Neural cell (in vitro differentiated cells): Measurements from ENCODE around the gene OPN1LW. TPM values are rescaled to one million over a fixed set of nuclear protein-coding genes. Genes with fewer than 3 reads are reported as not detected.
A peak's percentile ranks its signal among the peaks of the same experiment; 100 is the strongest.

Experiments used
- H2AFZ ChIP-seq: fragments of 200-600, 300-800 bp; sonication (generic), shearing (Covaris generic); 2 replicates; pipeline ENCODE4 v1.6.0; 2014; ENCODE audit warnings: low read depth, mild to moderate bottlenecking, antibody characterized with exemption, low read length, moderate library complexity
- H3F3A ChIP-seq: fragments of 200-600 bp; shearing (Covaris generic); 2 replicates; pipeline ENCODE4 v1.6.1; 2016; ENCODE audit warnings: mild to moderate bottlenecking, moderate library complexity, mixed read lengths, antibody characterized with exemption, low read length; ENCODE audit not compliant: insufficient read depth, poor library complexity, severe bottlenecking
- H3K27ac ChIP-seq: fragments of 200-600, 300-800 bp; sonication (generic), shearing (Covaris generic); 2 replicates; pipeline ENCODE4 v1.5.1; 2014; ENCODE audit warnings: mild to moderate bottlenecking, low read length, moderate library complexity
- H3K27me3 ChIP-seq: fragments of 300-800, 200-600 bp; sonication (generic), shearing (Covaris generic); 2 replicates; pipeline ENCODE4 v1.6.0; 2014; ENCODE audit warnings: mild to moderate bottlenecking, low read depth, low read length, moderate library complexity; ENCODE audit not compliant: insufficient read depth
- H3K36me3 ChIP-seq: fragments of 300-800, 200-600 bp; sonication (generic), shearing (Covaris generic); 2 replicates; pipeline ENCODE4 v1.5.1; 2014; ENCODE audit warnings: mild to moderate bottlenecking, antibody characterized with exemption, low read length, moderate library complexity; ENCODE audit not compliant: insufficient read depth
- H3K4me2 ChIP-seq: fragments of 300-800, 200-600 bp; sonication (generic), shearing (Covaris generic); 2 replicates; pipeline ENCODE4 v1.6.0; 2014; ENCODE audit warnings: mild to moderate bottlenecking, low read length
- H3K4me3 ChIP-seq: fragments of 300-800, 200-600 bp; sonication (generic), shearing (Covaris generic); 2 replicates; pipeline ENCODE4 v1.5.1; 2014; ENCODE audit warnings: mild to moderate bottlenecking, low read length, moderate library complexity
- H3K79me2 ChIP-seq: fragments of 200-600 bp; shearing (Covaris generic); replicated peaks from 2 replicates; pipeline ENCODE4 v1.6.0; 2014; ENCODE audit warnings: mild to moderate bottlenecking, low read length, moderate library complexity; ENCODE audit not compliant: insufficient read depth
- H3K9ac ChIP-seq: fragments of 300-800, 200-600 bp; sonication (generic), shearing (Covaris generic); 2 replicates; pipeline ENCODE4 v1.6.1; 2016; ENCODE audit warnings: mild to moderate bottlenecking, low read length, mixed read lengths
- H3K9me2 ChIP-seq: fragments of 200-600 bp; shearing (Covaris generic); 2 replicates; pipeline ENCODE4 v1.6.1; 2016; ENCODE audit warnings: mild to moderate bottlenecking, low read length, mixed read lengths; ENCODE audit not compliant: insufficient read depth
- H3K9me3 ChIP-seq: fragments of 200-600, 300-800 bp; sonication (generic), shearing (Covaris generic); 2 replicates; pipeline ENCODE4 v1.6.1; 2016; ENCODE audit warnings: mild to moderate bottlenecking, mixed run types, low read length, moderate library complexity, mixed read lengths
- H4K20me1 ChIP-seq: fragments of 200-600 bp; shearing (Covaris generic); 2 replicates; pipeline ENCODE4 v1.6.1; 2016; ENCODE audit warnings: mild to moderate bottlenecking, mixed run types; ENCODE audit not compliant: insufficient read depth
- EP300 ChIP-seq: fragments of 450-650 bp; conservative IDR thresholded peaks from 2 replicates; pipeline ENCODE4 v1.6.1; 2014; ENCODE audit warnings: antibody characterized with exemption, mild to moderate bottlenecking, moderate library complexity; ENCODE audit not compliant: poor library complexity, severe bottlenecking
- POLR2AphosphoS5 ChIP-seq: IDR thresholded peaks from 2 replicates; pipeline ENCODE4 v1.6.1; 2012
- RAD21 ChIP-seq: fragments of 450-650 bp; conservative IDR thresholded peaks from 2 replicates; pipeline ENCODE4 v1.6.1; 2014; ENCODE audit warnings: antibody characterized with exemption, mild to moderate bottlenecking, moderate library complexity
- SMC3 ChIP-seq: fragments of 450-650 bp; conservative IDR thresholded peaks from 2 replicates; pipeline ENCODE4 v1.6.1; 2014; ENCODE audit warnings: antibody characterized with exemption, mild to moderate bottlenecking, moderate library complexity; ENCODE audit not compliant: poor library complexity
- TAF1 ChIP-seq: IDR thresholded peaks from 2 replicates; pipeline ENCODE4 v1.6.1; 2012; ENCODE audit warnings: low read depth
- polyA plus RNA-seq: library from polyadenylated mRNA; depleted of rRNA; stranded (reverse); fragments of >200 nt; gene quantifications from 2 replicates; pipeline ENCODE4 v1.2.3, GENCODE V29; 2014
- TF ChIP-seq, protein P1 (sequence below): IDR thresholded peaks from 2 replicates; pipeline ENCODE4 v1.6.1; 2012; ENCODE audit warnings: borderline replicate concordance
- TF ChIP-seq, protein P2 (sequence below): fragments of 450-650 bp; IDR thresholded peaks from 2 replicates; pipeline ENCODE4 v1.5.1; 2014; ENCODE audit warnings: antibody characterized with exemption, mild to moderate bottlenecking, moderate library complexity; ENCODE audit not compliant: poor library complexity, severe bottlenecking

OPN1LW gene
- polyA plus RNA-seq, 1 donor from 2014 or later = not detected

DNA sequence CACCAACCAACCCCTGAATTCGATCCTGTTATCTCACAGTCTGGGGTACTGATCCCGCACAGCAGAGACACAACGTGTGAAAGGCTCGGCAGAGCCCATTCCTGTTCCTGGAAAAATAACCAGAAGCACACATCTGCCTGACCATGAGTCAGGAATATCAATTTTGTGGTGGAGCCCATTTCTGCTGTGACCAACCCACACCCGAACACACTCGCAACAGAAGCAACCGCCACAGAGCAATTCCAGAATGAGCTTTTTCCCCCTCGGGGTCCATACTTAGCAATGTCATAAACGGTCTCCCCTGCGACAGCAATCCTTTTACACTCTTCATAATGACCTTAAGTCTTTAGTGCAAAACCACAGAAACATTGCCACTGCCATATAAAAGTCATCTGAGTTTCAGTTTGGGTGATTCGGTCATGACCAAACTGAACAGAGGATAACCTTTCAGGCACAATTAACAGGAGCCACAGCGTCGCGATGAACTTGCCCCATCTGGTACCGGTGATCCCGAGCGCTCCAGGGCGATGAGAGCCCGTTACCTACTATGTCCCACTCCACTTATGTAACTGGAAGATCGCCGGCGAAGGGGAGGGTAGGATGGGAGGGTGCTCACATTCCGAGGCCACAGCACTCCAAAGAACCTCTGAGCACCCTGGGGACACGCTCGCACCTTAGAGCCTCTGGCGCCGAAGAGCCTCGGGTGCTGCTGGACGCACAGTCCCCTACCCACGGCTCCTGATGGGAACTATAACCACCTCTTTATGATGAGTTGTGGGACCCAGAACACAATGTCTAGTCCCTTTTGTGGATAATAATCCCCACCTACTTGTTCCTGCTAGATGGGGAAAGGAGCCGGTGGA, 47.7 kb upstream of the OPN1LW start:
- H2AFZ ChIP-seq = no peak overlapping the region
- no peaks in the 10 kb centered on the region for H3F3A ChIP-seq
- peak overlapping the region; percentile 73 for H3K4me2 ChIP-seq
- H3K79me2 ChIP-seq = peaks cover 41% of the 10 kb centered on the region
- H3K27me3 ChIP-seq = no peaks in the 10 kb centered on the region
- no peaks in the 10 kb centered on the region for H4K20me1 ChIP-seq
- H3K9me2 ChIP-seq = no peaks in the 10 kb centered on the region
- no peaks in the 10 kb centered on the region for H3K9me3 ChIP-seq
- peak overlapping the region; percentile 76 for H3K4me3 ChIP-seq
- no peaks in the 10 kb centered on the region for H3K36me3 ChIP-seq
- peak overlapping the region; percentile 85 for H3K27ac ChIP-seq
- peak overlapping the region; percentile 74 for H3K9ac ChIP-seq
- no peak for TF ChIP-seq EP300
- TF ChIP-seq SMC3 = no peak
- TF ChIP-seq, protein P1, sequence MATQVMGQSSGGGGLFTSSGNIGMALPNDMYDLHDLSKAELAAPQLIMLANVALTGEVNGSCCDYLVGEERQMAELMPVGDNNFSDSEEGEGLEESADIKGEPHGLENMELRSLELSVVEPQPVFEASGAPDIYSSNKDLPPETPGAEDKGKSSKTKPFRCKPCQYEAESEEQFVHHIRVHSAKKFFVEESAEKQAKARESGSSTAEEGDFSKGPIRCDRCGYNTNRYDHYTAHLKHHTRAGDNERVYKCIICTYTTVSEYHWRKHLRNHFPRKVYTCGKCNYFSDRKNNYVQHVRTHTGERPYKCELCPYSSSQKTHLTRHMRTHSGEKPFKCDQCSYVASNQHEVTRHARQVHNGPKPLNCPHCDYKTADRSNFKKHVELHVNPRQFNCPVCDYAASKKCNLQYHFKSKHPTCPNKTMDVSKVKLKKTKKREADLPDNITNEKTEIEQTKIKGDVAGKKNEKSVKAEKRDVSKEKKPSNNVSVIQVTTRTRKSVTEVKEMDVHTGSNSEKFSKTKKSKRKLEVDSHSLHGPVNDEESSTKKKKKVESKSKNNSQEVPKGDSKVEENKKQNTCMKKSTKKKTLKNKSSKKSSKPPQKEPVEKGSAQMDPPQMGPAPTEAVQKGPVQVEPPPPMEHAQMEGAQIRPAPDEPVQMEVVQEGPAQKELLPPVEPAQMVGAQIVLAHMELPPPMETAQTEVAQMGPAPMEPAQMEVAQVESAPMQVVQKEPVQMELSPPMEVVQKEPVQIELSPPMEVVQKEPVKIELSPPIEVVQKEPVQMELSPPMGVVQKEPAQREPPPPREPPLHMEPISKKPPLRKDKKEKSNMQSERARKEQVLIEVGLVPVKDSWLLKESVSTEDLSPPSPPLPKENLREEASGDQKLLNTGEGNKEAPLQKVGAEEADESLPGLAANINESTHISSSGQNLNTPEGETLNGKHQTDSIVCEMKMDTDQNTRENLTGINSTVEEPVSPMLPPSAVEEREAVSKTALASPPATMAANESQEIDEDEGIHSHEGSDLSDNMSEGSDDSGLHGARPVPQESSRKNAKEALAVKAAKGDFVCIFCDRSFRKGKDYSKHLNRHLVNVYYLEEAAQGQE = no peak
- TF ChIP-seq TAF1 = no peak
- no peak for TF ChIP-seq RAD21

DNA sequence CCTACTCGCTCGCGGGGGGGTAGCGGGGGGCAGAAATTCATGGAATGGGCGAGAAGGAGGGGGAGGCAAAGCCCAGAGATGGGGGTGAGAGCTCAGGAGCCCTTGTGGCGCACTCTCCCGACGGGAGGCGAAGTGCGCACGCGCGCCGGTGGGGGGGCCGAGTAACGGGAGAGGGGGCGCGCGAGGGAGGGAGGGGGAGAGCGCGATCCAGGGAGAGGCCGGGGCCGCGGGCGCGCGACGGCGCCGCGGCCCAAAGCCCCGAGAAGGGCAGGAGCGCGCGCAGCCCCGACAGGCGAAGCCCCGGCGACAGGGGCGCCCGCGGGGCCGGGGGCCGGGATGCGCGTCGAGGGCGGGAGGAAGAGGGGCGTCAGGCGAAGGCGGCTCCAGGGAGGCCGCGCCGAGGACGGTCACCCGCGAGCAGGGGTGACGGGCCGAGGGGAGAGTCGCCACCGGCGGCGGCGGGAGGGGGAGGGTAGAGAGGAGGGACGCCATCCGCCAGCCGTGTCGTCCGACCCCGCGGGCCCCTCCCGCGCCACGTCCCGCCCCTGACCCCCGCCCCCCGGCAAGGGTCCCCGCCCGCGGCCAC, 46.9 kb upstream of the OPN1LW start:
- H3K9ac ChIP-seq = peak overlapping the region; percentile 74
- H3K79me2 ChIP-seq = peaks cover 36% of the 10 kb centered on the region
- no peaks in the 10 kb centered on the region for H4K20me1 ChIP-seq
- no peaks in the 10 kb centered on the region for H3F3A ChIP-seq
- H3K36me3 ChIP-seq = no peaks in the 10 kb centered on the region
- H3K4me3 ChIP-seq = peak overlapping the region; percentile 76
- TF ChIP-seq, protein P1 = no peak
- TF ChIP-seq, protein P2, sequence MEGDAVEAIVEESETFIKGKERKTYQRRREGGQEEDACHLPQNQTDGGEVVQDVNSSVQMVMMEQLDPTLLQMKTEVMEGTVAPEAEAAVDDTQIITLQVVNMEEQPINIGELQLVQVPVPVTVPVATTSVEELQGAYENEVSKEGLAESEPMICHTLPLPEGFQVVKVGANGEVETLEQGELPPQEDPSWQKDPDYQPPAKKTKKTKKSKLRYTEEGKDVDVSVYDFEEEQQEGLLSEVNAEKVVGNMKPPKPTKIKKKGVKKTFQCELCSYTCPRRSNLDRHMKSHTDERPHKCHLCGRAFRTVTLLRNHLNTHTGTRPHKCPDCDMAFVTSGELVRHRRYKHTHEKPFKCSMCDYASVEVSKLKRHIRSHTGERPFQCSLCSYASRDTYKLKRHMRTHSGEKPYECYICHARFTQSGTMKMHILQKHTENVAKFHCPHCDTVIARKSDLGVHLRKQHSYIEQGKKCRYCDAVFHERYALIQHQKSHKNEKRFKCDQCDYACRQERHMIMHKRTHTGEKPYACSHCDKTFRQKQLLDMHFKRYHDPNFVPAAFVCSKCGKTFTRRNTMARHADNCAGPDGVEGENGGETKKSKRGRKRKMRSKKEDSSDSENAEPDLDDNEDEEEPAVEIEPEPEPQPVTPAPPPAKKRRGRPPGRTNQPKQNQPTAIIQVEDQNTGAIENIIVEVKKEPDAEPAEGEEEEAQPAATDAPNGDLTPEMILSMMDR = peak; percentile 27
- TF ChIP-seq POLR2AphosphoS5 = peak; percentile 66
- H3K27me3 ChIP-seq = no peaks in the 10 kb centered on the region
- no peaks in the 10 kb centered on the region for H3K9me3 ChIP-seq
- H2AFZ ChIP-seq = no peak overlapping the region
- H3K27ac ChIP-seq = peak overlapping the region; percentile 85
- no peaks in the 10 kb centered on the region for H3K9me2 ChIP-seq
- no peak overlapping the region for H3K4me2 ChIP-seq
